GM23248 (cell line): ENCODE measurements around the gene PYGB. TPM values are rescaled to one million over a fixed set of nuclear protein-coding genes. Genes with fewer than 3 reads are reported as not detected.
A peak's percentile ranks its signal among the peaks of the same experiment; 100 is the strongest.

Experiments used
- DNase-seq: peaks from one replicate; pipeline ENCODE4 v3.0.0-alpha.2; 2015
- H2AFZ ChIP-seq: fragments of 200-600 bp; sonication (generic); 2 replicates; pipeline ENCODE4 v1.6.1; 2016; ENCODE audit warnings: antibody characterized with exemption
- H3F3A ChIP-seq: fragments of 200-600 bp; sonication (generic); 2 replicates; pipeline ENCODE4 v1.6.1; 2016; ENCODE audit warnings: mild to moderate bottlenecking, antibody characterized with exemption, mixed run types; ENCODE audit not compliant: insufficient read depth
- H3K27ac ChIP-seq: fragments of 200-600 bp; sonication (generic); 2 replicates; pipeline ENCODE4 v1.5.1; 2016; ENCODE audit warnings: mild to moderate bottlenecking
- H3K27me3 ChIP-seq: fragments of 200-600 bp; sonication (generic); replicated peaks from 2 replicates; pipeline ENCODE4 v1.6.1; 2016; ENCODE audit warnings: mild to moderate bottlenecking; ENCODE audit not compliant: insufficient read depth
- H3K36me3 ChIP-seq: fragments of 200-600 bp; sonication (generic); 2 replicates; pipeline ENCODE4 v1.6.1; 2016; ENCODE audit warnings: low read depth, mild to moderate bottlenecking
- H3K4me1 ChIP-seq: fragments of 200-600 bp; sonication (generic); 2 replicates; pipeline ENCODE4 v1.6.1; 2016; ENCODE audit warnings: mild to moderate bottlenecking; ENCODE audit not compliant: insufficient read depth
- H3K4me2 ChIP-seq: fragments of 200-600 bp; sonication (generic); one replicate; pipeline ENCODE4 v1.6.1; 2016; ENCODE audit warnings: mild to moderate bottlenecking; ENCODE audit not compliant: unreplicated experiment
- H3K4me3 ChIP-seq: fragments of 200-600 bp; sonication (generic); 2 replicates; pipeline ENCODE4 v1.5.1; 2016; ENCODE audit warnings: mild to moderate bottlenecking
- H3K79me2 ChIP-seq: fragments of 200-600 bp; sonication (generic); 2 replicates; pipeline ENCODE4 v1.6.1; 2016; ENCODE audit warnings: mild to moderate bottlenecking; ENCODE audit not compliant: insufficient read depth
- H3K9ac ChIP-seq: fragments of 200-600 bp; sonication (generic); 2 replicates; pipeline ENCODE4 v1.6.1; 2016; ENCODE audit warnings: mild to moderate bottlenecking
- H3K9me2 ChIP-seq: fragments of 200-600 bp; sonication (generic); 2 replicates; pipeline ENCODE4 v1.6.1; 2016; ENCODE audit warnings: mixed run types, mild to moderate bottlenecking, moderate library complexity; ENCODE audit not compliant: insufficient read depth
- H3K9me3 ChIP-seq: fragments of 200-600 bp; sonication (generic); one replicate; pipeline ENCODE4 v1.6.1; 2017; ENCODE audit warnings: low read depth
- H4K20me1 ChIP-seq: fragments of 200-600 bp; sonication (generic); 2 replicates; pipeline ENCODE4 v1.6.0; 2016; ENCODE audit not compliant: insufficient read depth
- EZH2 ChIP-seq: fragments of 200-600 bp; sonication (generic); IDR thresholded peaks from 2 replicates; pipeline ENCODE4 v1.6.1; 2018; ENCODE audit warnings: antibody characterized with exemption, mild to moderate bottlenecking; ENCODE audit not compliant: insufficient read depth, poor library complexity, severe bottlenecking
- EZH2phosphoT487 ChIP-seq: fragments of 200-600 bp; sonication (generic); IDR thresholded peaks from 2 replicates; pipeline ENCODE4 v1.6.1; 2018; ENCODE audit warnings: antibody characterized with exemption, moderate library complexity, mild to moderate bottlenecking, low read depth; ENCODE audit not compliant: insufficient read depth
- WGBS, 2 experiments: methylation state at CpG; one replicate each; pipeline ENCODE4 v1.1.6; 2015 to 2017; ENCODE audit warnings: low lambda C conversion rate in 2 of 2, low coverage in 1 of 2; ENCODE audit errors: missing lambda C conversion rate in 2 of 2; 5-methylcytosine and 5-hydroxymethylcytosine counted together
- in situ Hi-C: fragments of 300-500 bp; cut with MboI; formaldehyde crosslinking; loops from 2 replicates; pipeline ENCODE4 v1.15.0; 2020
- polyA plus RNA-seq: library from polyadenylated mRNA; unstranded; fragments of >200 nt; fragmentation: Nextera tagmentation; extraction: Ambion mirVana; gene quantifications from 2 replicates; pipeline ENCODE4 v1.2.1, GENCODE V29; 2016
- total RNA-seq: library from RNA; depleted of rRNA; stranded (reverse); fragments of >200 nt; shearing (Covaris generic); gene quantifications from 2 replicates; pipeline ENCODE4 v1.2.3, GENCODE V29; 2014

The PYGB gene
- total and polyA plus RNA-seq, 2 experiments from 2014 or later: 74.1 to 116 TPM

GRCh38 chr20:25324412-25324811, 76.5 kb downstream of the PYGB start:
- Histone ChIP-seq H3K27ac (no peak overlapping the region), H3K4me2 (no peak overlapping the region), H3K79me2 (peaks cover 17% of the 10 kb centered on the region; the same call in 1 of the 2 replicates), H3K9ac (no peak overlapping the region), H3K36me3 (no peaks in the 10 kb centered on the region; the same call in 1 of the 2 replicates), H3K4me3 (no peak overlapping the region), H2AFZ (no peak overlapping the region), H3F3A (no peaks in the 10 kb centered on the region), H3K4me1 (peaks cover 14% of the 10 kb centered on the region), H4K20me1 (no peaks in the 10 kb centered on the region), H3K9me3 (no peaks in the 10 kb centered on the region), H3K27me3 (no peaks in the 10 kb centered on the region), H3K9me2 (no peaks in the 10 kb centered on the region)
- no peak for DNase-seq
- 87 to 92% methylated on average over 5 of the region's 5 CpGs for WGBS, 2 experiments
- TF ChIP-seq EZH2: no peak
- TF ChIP-seq EZH2phosphoT487: no peak
- in situ Hi-C loops: no loop called here

GRCh38 chr20:25325073-25325472, 77.2 kb downstream of the PYGB start:
- Histone ChIP-seq H3K27ac (no peak overlapping the region), H3K27me3 (no peaks in the 10 kb centered on the region), H3K4me3 (no peak overlapping the region), H3K79me2 (peaks cover 20% of the 10 kb centered on the region; the same call in 1 of the 2 replicates), H3F3A (no peaks in the 10 kb centered on the region), H2AFZ (no peak overlapping the region), H3K4me2 (no peak overlapping the region), H3K9me2 (no peaks in the 10 kb centered on the region), H3K36me3 (no peaks in the 10 kb centered on the region; the same call in 1 of the 2 replicates), H3K9me3 (no peaks in the 10 kb centered on the region), H4K20me1 (no peaks in the 10 kb centered on the region), H3K9ac (no peak overlapping the region), H3K4me1 (peaks cover 14% of the 10 kb centered on the region)
- in situ Hi-C loops: no loop called here
- no peak for TF ChIP-seq EZH2phosphoT487
- no peak for TF ChIP-seq EZH2
- WGBS, 2 experiments: 45 to 60% methylated on average over 2 to 3 of the region's 3 CpGs
- no peak for DNase-seq

DNA sequence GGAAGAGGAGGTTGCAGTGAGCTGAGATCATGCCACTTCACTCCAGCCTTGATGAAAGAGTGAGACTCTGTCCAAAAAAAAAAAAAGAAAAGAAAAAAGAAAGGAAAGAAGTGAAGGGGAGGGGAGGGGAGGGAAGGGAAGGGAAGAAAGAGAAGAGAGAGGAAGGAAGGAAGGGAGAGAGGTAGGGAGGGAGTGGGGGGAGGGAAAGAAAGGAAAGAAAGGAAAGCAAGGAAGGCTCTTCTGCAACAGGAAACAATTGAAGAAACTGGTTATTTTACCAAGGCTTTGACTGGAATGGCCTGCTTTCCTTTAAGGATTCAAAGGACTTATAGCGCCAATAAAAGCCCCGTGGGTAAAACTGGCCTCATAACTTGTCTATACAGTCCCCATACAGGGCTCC, 78.1 kb downstream of the PYGB start:
- Histone ChIP-seq H3K4me1 (peaks cover 14% of the 10 kb centered on the region), H3F3A (no peaks in the 10 kb centered on the region), H3K27ac (no peak overlapping the region), H3K27me3 (no peaks in the 10 kb centered on the region), H3K4me3 (no peak overlapping the region), H3K9me3 (no peaks in the 10 kb centered on the region), H3K9me2 (no peaks in the 10 kb centered on the region), H3K9ac (no peak overlapping the region), H3K79me2 (peaks cover 21% of the 10 kb centered on the region; the same call in 1 of the 2 replicates), H3K4me2 (no peak overlapping the region), H2AFZ (no peak overlapping the region), H3K36me3 (no peaks in the 10 kb centered on the region; the same call in 1 of the 2 replicates), H4K20me1 (no peaks in the 10 kb centered on the region)
- in situ Hi-C loops: no loop called here
- no peak for DNase-seq
- 97 to 100% methylated on average over 2 of the region's 2 CpGs for WGBS, 2 experiments
- TF ChIP-seq EZH2phosphoT487: no peak
- no peak for TF ChIP-seq EZH2

- WGBS, 2 experiments: 29 to 38% methylated on average over 7 of the region's 7 CpGs
- Histone ChIP-seq H2AFZ (no peak overlapping the region), H3K36me3 (no peaks in the 10 kb centered on the region), H3K79me2 (peaks cover 28% of the 10 kb centered on the region; the same call in 1 of the 2 replicates), H3K9me2 (no peaks in the 10 kb centered on the region), H3K4me2 (peak overlapping the region; percentile 28), H3K9ac (peak overlapping the region; percentile 14; the same call in 1 of the 2 replicates), H3K4me1 (peaks cover 14% of the 10 kb centered on the region), H3F3A (no peaks in the 10 kb centered on the region), H3K9me3 (no peaks in the 10 kb centered on the region), H4K20me1 (no peaks in the 10 kb centered on the region), H3K27ac (peak overlapping the region; percentile 21; the same call in 1 of the 2 replicates), H3K27me3 (no peaks in the 10 kb centered on the region), H3K4me3 (no peak overlapping the region)
- in situ Hi-C loops: no loop called here
- peak; percentile 55 for DNase-seq
- TF ChIP-seq EZH2 (no peak), EZH2phosphoT487 (no peak)
These were observed 79.8 kb downstream of the PYGB start for GRCh38 chr20:25327521-25328235.
